Upper lobe of left lung (tissue), 4 donors: ENCODE measurements around the gene TTYH3.

Experiments
- CTCF ChIP-seq, 6 experiments: fragments of 450-650 bp in 4 of 6; fragments of 200-600 bp in 2 of 6; sonication (generic) in 2 of 6; IDR thresholded peaks; one replicate each; pipeline ENCODE4 v1.5.1; 2016 to 2019; ENCODE audit warnings: antibody characterized with exemption in 6 of 6
- EP300 ChIP-seq, 4 donors: sonication (generic); formaldehyde crosslinking; IDR thresholded peaks; one replicate each; pipeline ENCODE4 v1.5.1; 2017; ENCODE audit warnings: antibody characterized with exemption in 4 of 4, control low read depth in 2 of 4
- POLR2A ChIP-seq, 4 donors: fragments of 450-650 bp; IDR thresholded peaks; one replicate each; pipeline ENCODE4 v1.5.1; 2016 to 2017; ENCODE audit warnings: antibody characterized with exemption in 4 of 4, mild to moderate bottlenecking in 2 of 4
- POLR2AphosphoS5 ChIP-seq, 2 donors: sonication (generic); formaldehyde crosslinking; IDR thresholded peaks; one replicate each; pipeline ENCODE4 v1.5.1; 2017; ENCODE audit warnings: antibody characterized with exemption in 2 of 2

GRCh38 chr7:2657920-2658671 is 26.3 kb downstream of the TTYH3 start:
- no peak for TF ChIP-seq CTCF (IDR thresholded peaks at IDR 0.05)
- TF ChIP-seq POLR2A (IDR thresholded peaks at IDR 0.05): no peak
- no peak for TF ChIP-seq EP300 (IDR thresholded peaks at IDR 0.05)
- no peak for TF ChIP-seq POLR2AphosphoS5 (IDR thresholded peaks at IDR 0.05)
